Erythroblast (primary cell): ENCODE results near the gene VWC2L.

Source experiments
- DNase-seq, 2 experiments: peaks; one replicate each; lab custom pipeline; 2025; lab: John Stamatoyannopoulos, UW
- GATA1 ChIP-seq: IDR thresholded peaks from 2 replicates; pipeline ENCODE4 v1.6.1; 2011; ENCODE audit warnings: low read depth, mild to moderate bottlenecking, control low read depth, low read length, moderate library complexity
- POLR2A ChIP-seq: IDR thresholded peaks from 2 replicates; pipeline ENCODE4 v1.6.1; 2011; ENCODE audit warnings: mild to moderate bottlenecking, low read length

Gene VWC2L

GRCh38 chr2:214569419-214570035, 158.7 kb downstream of the VWC2L start:
- TF ChIP-seq POLR2A (no peak), GATA1 (no peak)
- DNase-seq, result no peak

- TF ChIP-seq GATA1 (no peak), POLR2A (no peak)
- no peak for DNase-seq
These were observed 163.4 kb downstream of the VWC2L start for GRCh38 chr2:214574084-214574781.

GRCh38 chr2:214575030-214575429, 164.2 kb downstream of the VWC2L start:
- DNase-seq, result no peak

GRCh38 chr2:214575465-214575864, 164.6 kb downstream of the VWC2L start:
- TF ChIP-seq GATA1 (no peak), POLR2A (no peak)
- no peak for DNase-seq

More at GRCh38 chr2:214575030-214575429, 164.2 kb downstream of the VWC2L start:
- TF ChIP-seq POLR2A (no peak), GATA1 (no peak)

- no peak for TF ChIP-seq GATA1
- no peak for TF ChIP-seq POLR2A
- DNase-seq, result no peak
These were observed 166.9 kb downstream of the VWC2L start for GRCh38 chr2:214577769-214578168.

GRCh38 chr2:214578442-214578841, 167.6 kb downstream of the VWC2L start:
- DNase-seq, result no peak
- TF ChIP-seq POLR2A, result no peak
- no peak for TF ChIP-seq GATA1

- DNase-seq, result no peak
These were observed 168.2 kb downstream of the VWC2L start for GRCh38 chr2:214579035-214579434.

GRCh38 chr2:214587442-214587841, 176.6 kb downstream of the VWC2L start:
- TF ChIP-seq GATA1, result no peak
- no peak for TF ChIP-seq POLR2A
- peak in 1 of 2 experiments; percentile 12 for DNase-seq

More at GRCh38 chr2:214579035-214579434, 168.2 kb downstream of the VWC2L start:
- TF ChIP-seq POLR2A (no peak), GATA1 (no peak)

- no peak for TF ChIP-seq GATA1
- no peak for TF ChIP-seq POLR2A
These were observed 180.5 kb downstream of the VWC2L start for GRCh38 chr2:214591366-214591765.

GRCh38 chr2:214592011-214592410, 181.2 kb downstream of the VWC2L start:
- DNase-seq, result no peak
- TF ChIP-seq GATA1, result no peak
- no peak for TF ChIP-seq POLR2A

More at GRCh38 chr2:214591366-214591765, 180.5 kb downstream of the VWC2L start:
- DNase-seq, result no peak

GRCh38 chr2:214593727-214594126, 182.9 kb downstream of the VWC2L start:
- no peak for TF ChIP-seq POLR2A
- no peak for TF ChIP-seq GATA1
- no peak for DNase-seq

GRCh38 chr2:214601852-214602633, 191.2 kb downstream of the VWC2L start:
- TF ChIP-seq GATA1 (no peak), POLR2A (no peak)
- DNase-seq, result no peak

GRCh38 chr2:214604861-214605260, 194.0 kb downstream of the VWC2L start:
- no peak for TF ChIP-seq POLR2A
- no peak for TF ChIP-seq GATA1
- no peak for DNase-seq

- no peak for TF ChIP-seq GATA1
- TF ChIP-seq POLR2A, result no peak
These were observed 196.2 kb downstream of the VWC2L start for GRCh38 chr2:214607051-214607450.

More at GRCh38 chr2:214607051-214607450, 196.2 kb downstream of the VWC2L start:
- no peak for DNase-seq
